Esophagus muscularis mucosa (tissue), 4 donors: ENCODE data around the gene VHLL. TPM values are rescaled to one million over a fixed set of nuclear protein-coding genes. Genes with fewer than 3 reads are reported as not detected.

ENCODE experiments used
- DNase-seq: peaks from one replicate; pipeline ENCODE4 v3.0.0-alpha.2; 2017; ENCODE audit errors: extremely low spot score
- H3K27ac ChIP-seq, 4 donors: fragments of 200-600 bp; sonication (generic); replicated peaks in 1 of 4; 1 replicate in 3 of 4; 2 replicates in 1 of 4; pipeline ENCODE4 v1.5.1; 2016 to 2019; ENCODE audit warnings: mild to moderate bottlenecking in 1 of 4
- H3K27me3 ChIP-seq, 4 donors: fragments of 200-600 bp; sonication (generic); one replicate each; pipeline versions ENCODE4 v1.5.1 to v1.6.0; 2016 to 2019
- H3K36me3 ChIP-seq, 4 donors: fragments of 200-600 bp; sonication (generic); one replicate each; pipeline ENCODE4 v1.5.1; 2016 to 2019
- H3K4me1 ChIP-seq, 4 donors: fragments of 200-600 bp; sonication (generic); one replicate each; pipeline ENCODE4 v1.5.1; 2016 to 2019
- H3K4me3 ChIP-seq, 4 donors: fragments of 200-600 bp; sonication (generic); 1 replicate in 2 of 4; 2 replicates in 2 of 4; pipeline ENCODE4 v1.5.1; 2016 to 2019; ENCODE audit warnings: mild to moderate bottlenecking in 4 of 4, moderate library complexity in 1 of 4
- H3K9me3 ChIP-seq, 4 donors: fragments of 200-600 bp; sonication (generic); 1 replicate in 3 of 4; 2 replicates in 1 of 4; pipeline ENCODE4 v1.5.1; 2016 to 2019
- CTCF ChIP-seq, 3 experiments: fragments of 200-600 bp in 2 of 3; fragments of 450-650 bp in 1 of 3; sonication (generic) in 2 of 3; IDR thresholded peaks; one replicate each; pipeline ENCODE4 v1.5.1; 2017 to 2019; ENCODE audit warnings: antibody characterized with exemption in 3 of 3, mild to moderate bottlenecking in 2 of 3, moderate library complexity in 1 of 3
- EP300 ChIP-seq: sonication (generic); formaldehyde crosslinking; IDR thresholded peaks from one replicate; pipeline ENCODE4 v1.6.1; 2017; ENCODE audit warnings: antibody characterized with exemption
- POLR2A ChIP-seq: fragments of 450-650 bp; IDR thresholded peaks from one replicate; pipeline ENCODE4 v1.6.1; 2017; ENCODE audit warnings: antibody characterized with exemption, moderate library complexity, mild to moderate bottlenecking, low read depth
- POLR2AphosphoS5 ChIP-seq, 2 donors: sonication (generic); formaldehyde crosslinking; IDR thresholded peaks; one replicate each; pipeline ENCODE4 v1.6.1; 2017; ENCODE audit warnings: antibody characterized with exemption in 2 of 2
- WGBS: methylation state at CpG from one replicate; pipeline ENCODE4 v1.1.5; 2018; 5-methylcytosine and 5-hydroxymethylcytosine counted together
- intact Hi-C: fragments of 100-400 bp; cut with DNase I; formaldehyde crosslinking; loops from one replicate; pipeline ENCODE4 v1.15.1; 2023
- total RNA-seq, 4 donors: library from RNA; depleted of rRNA; stranded (reverse); fragments of >200 nt; gene quantifications; one replicate each; pipeline versions ENCODE4 v1.1.0 to v1.2.1, GENCODE V29; 2016

The VHLL gene
- total RNA-seq, 4 donors from 2014 or later = not detected

- H3K36me3 ChIP-seq = peaks cover 64 to 82% (median 78%) of the 10 kb centered on the region in 4 donors
- no peak overlapping the region for H3K4me3 ChIP-seq
Observed at GRCh38 chr1:156276532-156276931, 22.6 kb downstream of the VHLL start.

GRCh38 chr1:156270314-156270713 is 28.8 kb downstream of the VHLL start:
- Histone ChIP-seq H3K27ac (no peak overlapping the region), H3K36me3 (peaks cover 69 to 100% (median 100%) of the 10 kb centered on the region in 4 donors), H3K4me1 (no peaks in the 10 kb centered on the region), H3K4me3 (no peak overlapping the region), H3K27me3 (no peaks in the 10 kb centered on the region), H3K9me3 (no peaks in the 10 kb centered on the region)
- no peak for DNase-seq
- WGBS = 88% methylated on average over 3 of the region's 3 CpGs
- intact Hi-C loops = no loop called here
- TF ChIP-seq EP300 = no peak
- TF ChIP-seq POLR2AphosphoS5 (IDR thresholded peaks at IDR 0.05) = no peak
- TF ChIP-seq POLR2A = no peak
- TF ChIP-seq CTCF (IDR thresholded peaks at IDR 0.05) = no peak

More at GRCh38 chr1:156276532-156276931, 22.6 kb downstream of the VHLL start:
- Histone ChIP-seq H3K27ac (peak overlapping the region in 1 of 4 donors; percentile 45), H3K4me1 (peaks cover 9 to 18% (median 17%) of the 10 kb centered on the region in 4 donors), H3K27me3 (no peaks in the 10 kb centered on the region), H3K9me3 (no peaks in the 10 kb centered on the region)
- TF ChIP-seq POLR2A (no peak), CTCF (IDR thresholded peaks at IDR 0.05) (no peak), EP300 (no peak), POLR2AphosphoS5 (IDR thresholded peaks at IDR 0.05) (no peak)
- no peak for DNase-seq
- intact Hi-C loops = no loop called here

GRCh38 chr1:156268336-156268735 is 30.8 kb downstream of the VHLL start:
- Histone ChIP-seq H3K4me1 (peaks cover 0 to under 1% (median 0%) of the 10 kb centered on the region in 4 donors), H3K4me3 (no peak overlapping the region), H3K36me3 (peaks cover 58 to 100% (median 97%) of the 10 kb centered on the region in 4 donors), H3K27ac (no peak overlapping the region), H3K9me3 (no peaks in the 10 kb centered on the region), H3K27me3 (no peaks in the 10 kb centered on the region)
- intact Hi-C loops = no loop called here
- TF ChIP-seq POLR2AphosphoS5 (IDR thresholded peaks at IDR 0.05) = no peak
- no peak for TF ChIP-seq POLR2A
- no peak for TF ChIP-seq CTCF (IDR thresholded peaks at IDR 0.05)
- TF ChIP-seq EP300 = no peak
- no peak for DNase-seq
- WGBS = 79% methylated on average over 4 of the region's 4 CpGs

- 89% methylated on average over 13 of the region's 13 CpGs for WGBS
- intact Hi-C loops = no loop called here
- Histone ChIP-seq H3K36me3 (peaks cover 53 to 100% (median 97%) of the 10 kb centered on the region in 4 donors), H3K27ac (no peak overlapping the region), H3K4me1 (peaks cover 0 to 9% (median 0%) of the 10 kb centered on the region in 4 donors), H3K4me3 (no peak overlapping the region), H3K27me3 (no peaks in the 10 kb centered on the region), H3K9me3 (no peaks in the 10 kb centered on the region)
- no peak for TF ChIP-seq POLR2A
- TF ChIP-seq CTCF (IDR thresholded peaks at IDR 0.05) = no peak
- TF ChIP-seq EP300 = no peak
- no peak for TF ChIP-seq POLR2AphosphoS5 (IDR thresholded peaks at IDR 0.05)
- no peak for DNase-seq
Observed at GRCh38 chr1:156266051-156266450, 33.1 kb downstream of the VHLL start.

- H3K36me3 ChIP-seq = peaks cover 78 to 100% (median 97%) of the 10 kb centered on the region in 4 donors
- no peaks in the 10 kb centered on the region for H3K27me3 ChIP-seq
- H3K4me3 ChIP-seq = no peak overlapping the region
- 92% methylated on average over 9 of the region's 9 CpGs for WGBS
- no peaks in the 10 kb centered on the region for H3K9me3 ChIP-seq
- no peak for DNase-seq
- intact Hi-C loops = no loop called here
- no peak for TF ChIP-seq POLR2A
- no peak overlapping the region for H3K27ac ChIP-seq
- peaks cover 0 to 9% (median 0%) of the 10 kb centered on the region in 4 donors for H3K4me1 ChIP-seq
Observed at GRCh38 chr1:156263288-156263655, 35.8 kb downstream of the VHLL start.
